HFF-Myc (cell line): ENCODE data around the gene CLCN3.
"Not testable (repeated sequence)": the region's sequence is repeated elsewhere in the genome, so short reads cannot be mapped to it uniquely, and the experiment has no call there.

ENCODE experiments used
- DNase-seq: peaks from one replicate; pipeline ENCODE4 v3.0.0-alpha.2; 2011; ENCODE audit warnings: low read depth; ENCODE audit errors: extremely low read depth
- H3K4me3 ChIP-seq: replicated peaks from 2 replicates; pipeline ENCODE4 v1.5.1; 2011; ENCODE audit warnings: low read depth, mild to moderate bottlenecking, control low read depth, low read length
- TF ChIP-seq, protein P1 (sequence below): IDR thresholded peaks from 2 replicates; pipeline ENCODE4 v1.5.1; 2012; ENCODE audit warnings: mild to moderate bottlenecking, low read depth, low read length, control low read depth; ENCODE audit errors: missing control alignments

The CLCN3 gene

DNA sequence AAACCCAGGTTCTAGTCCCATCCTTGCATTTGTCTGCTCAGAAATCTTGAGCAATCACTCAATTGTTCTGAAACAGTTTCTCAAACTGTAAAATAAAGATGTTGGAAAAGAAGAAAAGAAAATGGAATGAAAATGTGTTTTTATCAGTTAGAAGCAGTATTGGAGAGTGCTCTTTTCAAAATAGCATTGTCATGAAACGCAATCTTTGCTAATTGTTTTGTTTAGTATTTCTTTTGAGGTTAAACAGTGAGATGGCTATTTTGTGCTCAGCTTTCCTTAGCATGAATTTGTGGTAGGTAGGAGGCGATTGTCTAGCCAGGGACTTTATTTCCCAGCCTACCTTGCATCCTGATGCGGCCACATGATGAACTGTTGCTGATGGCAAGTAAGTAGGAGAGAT, 148.0 kb downstream of the CLCN3 start:
- no peak overlapping the region for H3K4me3 ChIP-seq
- TF ChIP-seq, protein P1, sequence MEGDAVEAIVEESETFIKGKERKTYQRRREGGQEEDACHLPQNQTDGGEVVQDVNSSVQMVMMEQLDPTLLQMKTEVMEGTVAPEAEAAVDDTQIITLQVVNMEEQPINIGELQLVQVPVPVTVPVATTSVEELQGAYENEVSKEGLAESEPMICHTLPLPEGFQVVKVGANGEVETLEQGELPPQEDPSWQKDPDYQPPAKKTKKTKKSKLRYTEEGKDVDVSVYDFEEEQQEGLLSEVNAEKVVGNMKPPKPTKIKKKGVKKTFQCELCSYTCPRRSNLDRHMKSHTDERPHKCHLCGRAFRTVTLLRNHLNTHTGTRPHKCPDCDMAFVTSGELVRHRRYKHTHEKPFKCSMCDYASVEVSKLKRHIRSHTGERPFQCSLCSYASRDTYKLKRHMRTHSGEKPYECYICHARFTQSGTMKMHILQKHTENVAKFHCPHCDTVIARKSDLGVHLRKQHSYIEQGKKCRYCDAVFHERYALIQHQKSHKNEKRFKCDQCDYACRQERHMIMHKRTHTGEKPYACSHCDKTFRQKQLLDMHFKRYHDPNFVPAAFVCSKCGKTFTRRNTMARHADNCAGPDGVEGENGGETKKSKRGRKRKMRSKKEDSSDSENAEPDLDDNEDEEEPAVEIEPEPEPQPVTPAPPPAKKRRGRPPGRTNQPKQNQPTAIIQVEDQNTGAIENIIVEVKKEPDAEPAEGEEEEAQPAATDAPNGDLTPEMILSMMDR, result no peak

DNA sequence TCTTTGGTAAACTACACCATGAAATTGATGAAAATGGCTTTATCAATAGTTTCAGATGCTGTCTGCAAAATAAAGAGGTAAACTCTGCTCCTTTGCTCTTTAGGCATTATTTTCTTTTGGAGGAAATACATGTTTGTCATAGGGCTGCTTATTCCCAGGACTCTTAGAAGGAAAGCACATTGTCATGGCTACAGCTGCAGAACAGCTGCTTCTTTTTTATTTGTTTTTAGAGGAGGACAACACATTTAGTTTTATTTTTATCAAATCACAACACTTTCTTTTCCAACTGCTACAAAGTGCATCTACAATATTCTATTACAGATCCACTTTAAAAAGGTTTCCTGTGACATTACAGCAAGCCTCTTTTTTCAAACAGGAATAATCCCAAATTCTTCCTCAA, 150.0 kb downstream of the CLCN3 start:
- TF ChIP-seq, protein P1, result no peak
- no peak overlapping the region for H3K4me3 ChIP-seq
- DNase-seq, result no peak

More for the DNA sequence above, 148.0 kb downstream of the CLCN3 start:
- no peak for DNase-seq

DNA sequence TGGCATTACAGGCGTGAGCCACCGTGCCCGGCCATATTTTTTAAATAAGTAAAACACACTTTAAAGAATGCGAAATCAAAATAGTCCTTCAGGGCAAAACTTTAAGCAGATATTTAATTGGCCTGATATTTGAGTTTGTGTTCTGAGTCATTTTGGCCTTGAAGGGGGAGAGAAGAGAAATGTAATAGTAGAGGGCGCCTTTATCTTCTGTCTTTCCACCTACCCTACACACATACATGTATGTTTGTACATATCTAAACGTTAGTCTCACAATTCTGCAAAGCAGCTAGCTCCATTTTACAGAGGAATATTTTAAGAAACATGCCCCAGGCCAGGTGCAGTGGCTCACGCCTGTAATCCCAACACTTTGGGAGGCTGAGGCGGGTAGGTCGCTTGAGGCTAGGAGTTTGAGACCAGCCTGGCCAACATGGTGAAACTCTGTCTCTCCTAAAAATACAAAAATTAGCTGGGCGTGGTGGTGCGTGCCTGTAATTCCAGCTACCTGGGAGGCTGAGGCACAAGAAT, 151.2 kb downstream of the CLCN3 start:
- not testable (repeated sequence) for DNase-seq, H3K4me3 ChIP-seq
